Heart right ventricle (tissue), 16 donors: ENCODE measurements around the gene CAVIN1. TPM values are rescaled to one million over a fixed set of nuclear protein-coding genes. Genes with fewer than 3 reads are reported as not detected.

ENCODE experiments used
- ATAC-seq, 8 donors: fragments of 200-7000 bp; cut with Tn5 transposase; one replicate each; pipeline ENCODE4 v1.9.1; 2020; ENCODE audit warnings: mild to moderate bottlenecking in 8 of 8, moderate library complexity in 8 of 8, moderate number of reproducible peaks in 1 of 8
- DNase-seq, 2 donors: peaks; one replicate each; pipeline ENCODE4 v3.0.0-alpha.2; 2020
- H3K27ac ChIP-seq, 10 donors: fragments of 200-600 bp; sonication (generic) in 2 of 10; one replicate each; pipeline versions ENCODE4 v1.5.0 to v1.8.0; 2020 to 2022; ENCODE audit warnings: mild to moderate bottlenecking in 3 of 10
- H3K27me3 ChIP-seq, 7 donors: fragments of 200-600 bp; one replicate each; pipeline ENCODE4 v1.8.0; 2021 to 2022; ENCODE audit warnings: mild to moderate bottlenecking in 2 of 7
- H3K36me3 ChIP-seq, 9 donors: fragments of 200-600 bp; sonication (generic) in 1 of 9; one replicate each; pipeline versions ENCODE4 v1.5.0 to v1.8.0; 2020 to 2022; ENCODE audit warnings: mild to moderate bottlenecking in 2 of 9
- H3K4me1 ChIP-seq, 9 donors: fragments of 200-600 bp; sonication (generic) in 1 of 9; one replicate each; pipeline versions ENCODE4 v1.5.0 to v1.8.0; 2020 to 2022; ENCODE audit warnings: mild to moderate bottlenecking in 4 of 9
- H3K4me3 ChIP-seq, 10 donors: fragments of 200-600 bp; sonication (generic) in 2 of 10; one replicate each; pipeline versions ENCODE4 v1.5.0 to v1.8.0; 2020 to 2022; ENCODE audit warnings: mild to moderate bottlenecking in 7 of 10, moderate library complexity in 2 of 10
- H3K9me3 ChIP-seq, 11 donors: fragments of 200-600 bp in 10 of 11; sonication (generic) in 2 of 11; one replicate each; pipeline versions ENCODE4 v1.5.0 to v1.8.0; 2013 to 2022; ENCODE audit warnings: mild to moderate bottlenecking in 2 of 11, control low read depth in 1 of 11, moderate library complexity in 1 of 11
- CTCF ChIP-seq, 9 donors: fragments of 200-600 bp; sonication (generic) in 2 of 9; IDR thresholded peaks; one replicate each; pipeline versions ENCODE4 v1.5.0 to v1.8.0; 2021 to 2022; ENCODE audit warnings: antibody characterized with exemption in 9 of 9, mild to moderate bottlenecking in 5 of 9, moderate library complexity in 1 of 9
- WGBS, 2 donors: extraction: QIAGEN DNeasy Blood & Tissue Kit; methylation state at CpG; one replicate each; pipeline ENCODE4 v1.1.7; 2013; ENCODE audit warnings: inconsistent platforms in 1 of 2; 5-methylcytosine and 5-hydroxymethylcytosine counted together
- intact Hi-C, 10 donors: fragments of 100-400 bp; cut with DNase I; formaldehyde crosslinking; loops; one replicate each; pipeline versions ENCODE4 v1.11.1 to v1.14.2; 2022
- polyA plus RNA-seq, 2 donors: library from polyadenylated mRNA; stranded (reverse); fragments of 200-250 nt; gene quantifications; one replicate each; pipeline ENCODE4 v1.2.3, GENCODE V29; 2013
- total RNA-seq, 10 donors: library from RNA; stranded (reverse); fragmentation: NEBNext Ultra II Directional in 3 of 10; extraction: Animal tissue kit (Norgen Biotek cat#: 25700) in 3 of 10; gene quantifications; one replicate each; pipeline versions ENCODE4 v1.2.1 to v1.2.4, GENCODE V29; 2021 to 2023
- donor health status: Arrhythmogenic right ventricular cardiomyopathy.
- donor health status: ischemic (EF 13 %, LVEDD 7.1; RV severe dilation, severe dysfunction).
- donor health status: healthy with polysubstance abuse.
- donor health status: DM: no; HTN: yes; CAD: no.
- donor health status: DM: no; HTN: no; CAD: no.
- donor health status: ischemic (EF 25% LVEDD 6.9; RV normal size, moderate dysfunction).
- donor health status: ischemic (EF 25% LVEDD 5.7; RV mildly dilated, moderate dysfunction).
- donor health status: healthy.
- donor health status: DM: yes; HTN: yes; CAD: no.
- donor health status: Ischemic cardiomyopathy.
- donor health status: ischemic (EF 35%, LVEDD 5.7; RV mildly dilated, moderate dysfunction).
- donor health status: nonischemic (EF 11% LVEDD 7.7; RV severe dilation, severe dysfunction).
- donor health status: DM: yes; HTN: yes; CAD: no.
- donor health status: PGD.
- donor health status: ischemic (EF 29% LVEDD 5.4; RV normal size, mild dysfunction).
- donor health status: nonischemic (EF 23%, LVEDD 6.1; RV moderate dilation, normal function).

CAVIN1 gene
- total and polyA plus RNA-seq, 12 donors, result 131 to 300 (median 228) TPM

GRCh38 chr17:42431758-42432161, 8.7 kb upstream of the CAVIN1 start:
- TF ChIP-seq CTCF (IDR thresholded peaks at IDR 0.05), result no peak
- peak overlapping the region in 6 of 10 donors; percentile 10 to 66 (median 23) for H3K27ac ChIP-seq
- intact Hi-C loops, result loop anchor here in 2 of 10 donors (5.0 to 10.0 kb wide), 2 partner anchors 83 to 86 kb away; no protein-coding TSS in a partner anchor
- DNase-seq (no peak), ATAC-seq (no peak)
- WGBS, 2 donors, result 42 to 63% methylated on average over 3 of the region's 3 CpGs
- H3K36me3 ChIP-seq, result no peaks in the 10 kb centered on the region
- H3K4me1 ChIP-seq, result peaks cover 0 to 52% (median 32%) of the 10 kb centered on the region in 9 donors
- no peaks in the 10 kb centered on the region for H3K9me3 ChIP-seq
- no peaks in the 10 kb centered on the region for H3K27me3 ChIP-seq
- H3K4me3 ChIP-seq, result no peak overlapping the region

- H3K4me1 ChIP-seq, result peaks cover 0 to 44% (median 19%) of the 10 kb centered on the region in 9 donors
- H3K9me3 ChIP-seq, result no peaks in the 10 kb centered on the region
- DNase-seq (no peak), ATAC-seq (peak in 3 of 8 donors; percentile 19 to 53 (median 39))
- no peak for TF ChIP-seq CTCF (IDR thresholded peaks at IDR 0.05)
- H3K36me3 ChIP-seq, result no peaks in the 10 kb centered on the region
- 73 to 74% methylated on average over 3 of the region's 3 CpGs for WGBS, 2 donors
- intact Hi-C loops, result loop anchor here in 5 of 10 donors (5.0 to 10.0 kb wide), 4 partner anchors 32 to 92 kb away; no protein-coding TSS in a partner anchor
- H3K27me3 ChIP-seq, result peaks cover 0 to 4% (median 0%) of the 10 kb centered on the region in 7 donors
- peak overlapping the region in 2 of 10 donors; percentile 21 to 30 for H3K27ac ChIP-seq
- H3K4me3 ChIP-seq, result no peak overlapping the region
Observed at GRCh38 chr17:42429726-42430447, 6.8 kb upstream of the CAVIN1 start.

- peak; percentile 32 to 71 (median 63) for TF ChIP-seq CTCF (IDR thresholded peaks at IDR 0.05)
- DNase-seq (peak in 1 of 2 donors; percentile 54), ATAC-seq (peak in 6 of 8 donors; percentile 27 to 66 (median 50))
- Histone ChIP-seq H3K4me3 (no peak overlapping the region), H3K27me3 (peaks cover 0 to 19% (median 0%) of the 10 kb centered on the region in 7 donors), H3K9me3 (no peaks in the 10 kb centered on the region), H3K36me3 (no peaks in the 10 kb centered on the region), H3K27ac (peak overlapping the region in 1 of 10 donors; percentile 21), H3K4me1 (peaks cover 0 to 57% (median 32%) of the 10 kb centered on the region in 9 donors)
- intact Hi-C loops, result loop anchor here in 3 of 10 donors (5.0 to 10.0 kb wide), 3 partner anchors 34 to 94 kb away; no protein-coding TSS in a partner anchor
- WGBS, 2 donors, result 65 to 73% methylated on average over 4 of the region's 4 CpGs
Observed at GRCh38 chr17:42428141-42428944, 5.3 kb upstream of the CAVIN1 start.
